GM18507 (cell line): Measurements from ENCODE around the gene NXT2.
"Not testable (repeated sequence)": the region's sequence is repeated elsewhere in the genome, so short reads cannot be mapped to it uniquely, and the experiment has no call there.

Experiments used
- DNase-seq: peaks from one replicate; pipeline ENCODE4 v3.0.0; 2011; ENCODE audit warnings: low read depth; ENCODE audit not compliant: insufficient read length; ENCODE audit errors: extremely low spot score
- FAIRE-seq: peaks from 2 replicates; lab custom pipeline; 2011; peaks lifted over from hg19 to GRCh38; lab: Jason Lieb, UNC

NXT2 gene

GRCh38 chrX:109536439-109537323 lies at the start of gene NXT2:
Gene NXT2, plus strand, starts transcription at chrX:109536844. Its CDS starts 163 bp downstream, at chrX:109537007.
- DNase-seq, result peak; percentile 70
- peak; percentile 98 for FAIRE-seq

GRCh38 chrX:109487640-109488039 lies 49.0 kb upstream of the NXT2 start:
- DNase-seq (no peak), FAIRE-seq (peak; percentile 42)

- FAIRE-seq, result no peak
- no peak for DNase-seq
Measured at GRCh38 chrX:109489174-109489573, 47.5 kb upstream of the NXT2 start.

DNA sequence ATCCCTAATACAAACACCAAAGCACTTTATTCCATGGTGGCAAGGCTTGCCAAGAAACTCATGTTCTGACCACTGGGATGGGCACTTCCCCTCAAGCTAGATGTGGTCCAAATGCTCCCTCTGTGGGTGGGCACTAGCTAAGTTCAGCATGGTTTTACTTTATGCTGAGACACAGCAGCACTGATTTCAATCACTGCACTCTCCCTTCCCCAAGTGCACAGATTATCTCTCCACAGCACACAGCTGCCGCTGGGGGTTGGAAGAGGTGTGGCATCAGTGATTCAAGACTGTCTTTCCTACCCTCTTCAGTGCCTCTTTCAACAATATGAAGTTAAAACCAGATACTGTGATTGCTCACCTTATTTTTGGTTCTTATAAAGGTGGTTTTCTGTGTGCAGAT lies 38.2 kb upstream of the NXT2 start:
- FAIRE-seq, result no peak
- DNase-seq, result no peak

- FAIRE-seq, result no peak
- DNase-seq, result no peak
Measured at GRCh38 chrX:109501176-109501575, 35.5 kb upstream of the NXT2 start.

DNA sequence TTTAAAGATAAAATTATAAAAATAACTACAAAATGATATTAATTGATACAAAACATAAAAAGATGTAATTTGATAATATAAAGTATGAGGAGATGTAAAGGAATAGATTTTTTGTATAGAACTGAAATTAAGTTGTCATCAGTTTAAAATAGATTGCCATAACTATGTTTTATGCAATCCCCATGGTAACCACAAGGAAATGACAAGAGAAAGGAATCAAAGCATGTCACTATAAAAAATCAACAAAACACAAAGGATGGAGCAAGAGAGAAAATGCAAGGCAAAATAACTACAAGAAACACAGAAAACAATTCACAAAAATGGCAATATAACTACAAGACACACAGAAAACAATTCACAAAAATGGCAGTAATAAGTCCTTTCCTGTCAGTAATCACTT lies 27.7 kb upstream of the NXT2 start:
- DNase-seq, result no peak
- no peak for FAIRE-seq

DNA sequence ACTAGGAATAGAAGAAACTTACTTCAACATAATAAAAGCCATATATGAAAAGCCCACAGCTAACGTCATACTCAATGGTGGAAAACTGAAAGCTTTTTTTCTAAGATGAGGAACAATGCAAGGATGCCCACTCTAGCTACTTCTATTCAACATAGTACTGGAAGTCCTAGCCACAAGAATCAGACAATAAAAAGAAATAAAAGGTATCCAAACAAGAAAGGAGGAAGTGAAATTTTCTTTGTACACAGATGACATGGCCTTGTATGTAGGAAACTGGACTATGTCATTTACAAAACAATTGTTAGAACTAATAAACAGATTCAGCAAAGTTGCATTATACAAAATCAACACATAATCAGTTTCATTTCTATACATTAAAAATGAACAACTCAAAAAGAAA lies 25.5 kb upstream of the NXT2 start:
- peak; percentile 9 for FAIRE-seq

DNA sequence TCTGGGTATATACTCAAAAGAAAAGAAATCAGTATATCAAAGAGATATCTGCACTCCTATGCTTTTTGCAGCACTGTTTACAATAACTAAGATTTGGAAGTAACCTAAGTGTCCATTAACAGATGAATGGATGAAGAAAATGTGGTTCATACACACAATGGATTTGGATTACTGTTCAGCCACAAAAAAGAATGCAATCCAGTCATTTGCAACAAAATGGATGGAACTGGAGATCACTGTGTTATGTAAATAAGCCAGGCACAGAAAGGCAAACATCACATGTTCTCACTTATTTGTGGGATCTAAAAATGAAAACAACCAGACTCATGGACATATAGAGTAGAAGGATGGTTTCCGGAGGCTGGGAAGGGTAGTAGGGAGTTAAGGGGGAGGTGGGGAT lies 17.6 kb upstream of the NXT2 start:
- FAIRE-seq, result no peak
- DNase-seq, result no peak

More for the DNA sequence above, 25.5 kb upstream of the NXT2 start:
- no peak for DNase-seq

- peak; percentile 57 for FAIRE-seq
Measured at GRCh38 chrX:109533005-109533404, 3.6 kb upstream of the NXT2 start.

GRCh38 chrX:109533631-109534030 lies 3.0 kb upstream of the NXT2 start:
- DNase-seq, result no peak
- no peak for FAIRE-seq

More at GRCh38 chrX:109533005-109533404, 3.6 kb upstream of the NXT2 start:
- DNase-seq, result no peak

- FAIRE-seq, result no peak
- DNase-seq, result no peak
Measured at GRCh38 chrX:109534933-109535332, 1.7 kb upstream of the NXT2 start.

GRCh38 chrX:109535578-109535977 lies 1.1 kb upstream of the NXT2 start:
- FAIRE-seq, result no peak

DNA sequence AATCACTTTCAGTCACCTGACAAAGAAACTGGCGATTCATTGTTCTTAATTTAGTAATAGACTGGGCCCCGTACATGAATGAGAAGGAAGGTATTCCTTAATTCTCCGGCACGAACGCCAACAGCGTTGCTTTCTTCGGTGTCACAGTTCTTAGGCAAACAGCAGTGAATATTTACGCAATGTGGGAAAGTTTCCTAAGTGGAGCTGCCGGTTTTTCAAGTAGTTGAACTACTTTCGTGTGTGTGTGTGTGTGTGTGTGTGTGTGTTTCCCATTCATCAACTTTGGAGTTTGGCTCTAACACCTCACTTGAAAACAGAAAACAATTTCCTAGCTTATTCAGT lies 651 bp downstream of the NXT2 start:
- FAIRE-seq, result no peak
- no peak for DNase-seq

More at GRCh38 chrX:109535578-109535977, 1.1 kb upstream of the NXT2 start:
- no peak for DNase-seq

GRCh38 chrX:109539007-109539406 lies 2.4 kb downstream of the NXT2 start:
- FAIRE-seq, DNase-seq: not testable (repeated sequence)

DNA sequence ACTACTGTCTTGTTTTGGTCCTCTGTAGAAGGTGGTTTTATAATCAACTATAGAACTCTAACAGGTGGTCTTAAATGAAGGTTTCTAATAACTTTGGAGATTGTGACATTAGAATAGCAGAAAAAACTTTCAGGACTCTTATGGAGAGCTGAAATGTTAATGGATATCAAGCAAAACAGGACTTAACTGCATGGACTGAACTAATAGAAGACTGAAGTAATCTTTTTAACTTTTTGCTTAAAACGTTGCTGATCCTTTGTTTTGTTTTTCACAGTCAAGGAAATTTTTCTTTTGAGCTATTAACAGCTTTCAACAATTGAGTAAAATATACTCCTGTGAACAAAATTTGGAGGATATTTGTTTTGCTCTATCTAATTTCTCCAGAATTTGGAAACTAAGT lies 17.2 kb downstream of the NXT2 start:
- DNase-seq (no peak), FAIRE-seq (no peak)

- not testable (repeated sequence) for DNase-seq, FAIRE-seq
Measured at GRCh38 chrX:109576083-109576482, 39.4 kb downstream of the NXT2 start.

GRCh38 chrX:109577055-109577454 lies 40.4 kb downstream of the NXT2 start:
- no peak for FAIRE-seq

DNA sequence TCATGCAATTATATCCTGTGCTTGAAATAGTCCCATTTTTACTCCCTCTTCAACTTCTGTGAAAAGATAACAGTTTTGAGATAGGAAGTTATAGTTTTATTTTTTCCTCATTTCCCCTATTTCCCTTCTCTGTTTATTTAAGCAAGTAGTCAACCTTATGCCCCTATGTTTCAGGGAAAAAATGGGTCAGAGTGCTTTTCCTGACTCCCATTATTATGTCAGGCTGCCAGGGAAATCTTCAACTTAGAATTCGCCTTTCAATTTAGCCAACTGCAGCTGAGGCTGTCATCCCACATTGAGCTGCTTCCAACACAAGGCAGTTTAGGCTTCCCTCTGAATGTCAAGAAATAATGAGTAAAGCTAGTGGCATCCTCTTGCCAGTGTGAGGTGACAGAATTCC lies 42.3 kb downstream of the NXT2 start:
- DNase-seq (no peak), FAIRE-seq (no peak)

More at GRCh38 chrX:109577055-109577454, 40.4 kb downstream of the NXT2 start:
- DNase-seq, result no peak

GRCh38 chrX:109585488-109585887 lies 48.8 kb downstream of the NXT2 start:
- FAIRE-seq (no peak), DNase-seq (no peak)

GRCh38 chrX:109590176-109590575 lies 53.5 kb downstream of the NXT2 start:
- DNase-seq, result no peak
- no peak for FAIRE-seq
